Body of pancreas (tissue), 4 donors: ENCODE measurements around the gene CCDC78.

Source experiments
- POLR2A ChIP-seq, 3 donors: fragments of 450-650 bp; IDR thresholded peaks; one replicate each; pipeline ENCODE4 v1.6.1; 2016; ENCODE audit warnings: antibody characterized with exemption in 3 of 3, mild to moderate bottlenecking in 2 of 3
- TF ChIP-seq, protein P1 (sequence below), 7 experiments: fragments of 450-650 bp in 4 of 7; fragments of 200-600 bp in 3 of 7; sonication (generic) in 3 of 7; IDR thresholded peaks; one replicate each; pipeline ENCODE4 v1.5.1; 2016 to 2019; ENCODE audit warnings: antibody characterized with exemption in 7 of 7

DNA sequence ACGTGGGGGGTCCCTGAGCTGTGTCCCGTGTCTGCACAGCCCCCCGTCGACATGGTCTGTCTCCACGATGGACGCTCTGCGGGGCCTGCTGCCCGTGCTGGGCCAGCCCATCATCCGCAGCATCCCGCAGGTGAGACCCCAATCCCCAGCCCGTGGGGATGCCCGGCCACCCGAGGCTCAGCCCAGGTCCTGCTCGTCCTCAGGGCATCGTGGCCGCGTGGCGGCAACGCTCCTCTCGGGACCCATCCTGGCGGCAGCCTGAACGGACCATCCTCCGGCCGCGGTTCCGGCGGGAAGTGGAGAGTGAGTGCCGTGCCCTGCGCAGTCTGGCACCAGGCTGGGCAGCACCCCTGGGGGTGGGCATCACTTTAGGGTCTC lies 39.2 kb upstream of the CCDC78 start:
- TF ChIP-seq, protein P1, sequence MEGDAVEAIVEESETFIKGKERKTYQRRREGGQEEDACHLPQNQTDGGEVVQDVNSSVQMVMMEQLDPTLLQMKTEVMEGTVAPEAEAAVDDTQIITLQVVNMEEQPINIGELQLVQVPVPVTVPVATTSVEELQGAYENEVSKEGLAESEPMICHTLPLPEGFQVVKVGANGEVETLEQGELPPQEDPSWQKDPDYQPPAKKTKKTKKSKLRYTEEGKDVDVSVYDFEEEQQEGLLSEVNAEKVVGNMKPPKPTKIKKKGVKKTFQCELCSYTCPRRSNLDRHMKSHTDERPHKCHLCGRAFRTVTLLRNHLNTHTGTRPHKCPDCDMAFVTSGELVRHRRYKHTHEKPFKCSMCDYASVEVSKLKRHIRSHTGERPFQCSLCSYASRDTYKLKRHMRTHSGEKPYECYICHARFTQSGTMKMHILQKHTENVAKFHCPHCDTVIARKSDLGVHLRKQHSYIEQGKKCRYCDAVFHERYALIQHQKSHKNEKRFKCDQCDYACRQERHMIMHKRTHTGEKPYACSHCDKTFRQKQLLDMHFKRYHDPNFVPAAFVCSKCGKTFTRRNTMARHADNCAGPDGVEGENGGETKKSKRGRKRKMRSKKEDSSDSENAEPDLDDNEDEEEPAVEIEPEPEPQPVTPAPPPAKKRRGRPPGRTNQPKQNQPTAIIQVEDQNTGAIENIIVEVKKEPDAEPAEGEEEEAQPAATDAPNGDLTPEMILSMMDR (IDR thresholded peaks at IDR 0.05) = no peak
- TF ChIP-seq POLR2A (IDR thresholded peaks at IDR 0.05) = no peak
